ENCODE results near the gene CALR.
A peak's percentile ranks its signal among the peaks of the same experiment; 100 is the strongest.
"Not testable (repeated sequence)": the region's sequence is repeated elsewhere in the genome, so short reads cannot be mapped to it uniquely, and the experiment has no call there.

CALR gene

DNA sequence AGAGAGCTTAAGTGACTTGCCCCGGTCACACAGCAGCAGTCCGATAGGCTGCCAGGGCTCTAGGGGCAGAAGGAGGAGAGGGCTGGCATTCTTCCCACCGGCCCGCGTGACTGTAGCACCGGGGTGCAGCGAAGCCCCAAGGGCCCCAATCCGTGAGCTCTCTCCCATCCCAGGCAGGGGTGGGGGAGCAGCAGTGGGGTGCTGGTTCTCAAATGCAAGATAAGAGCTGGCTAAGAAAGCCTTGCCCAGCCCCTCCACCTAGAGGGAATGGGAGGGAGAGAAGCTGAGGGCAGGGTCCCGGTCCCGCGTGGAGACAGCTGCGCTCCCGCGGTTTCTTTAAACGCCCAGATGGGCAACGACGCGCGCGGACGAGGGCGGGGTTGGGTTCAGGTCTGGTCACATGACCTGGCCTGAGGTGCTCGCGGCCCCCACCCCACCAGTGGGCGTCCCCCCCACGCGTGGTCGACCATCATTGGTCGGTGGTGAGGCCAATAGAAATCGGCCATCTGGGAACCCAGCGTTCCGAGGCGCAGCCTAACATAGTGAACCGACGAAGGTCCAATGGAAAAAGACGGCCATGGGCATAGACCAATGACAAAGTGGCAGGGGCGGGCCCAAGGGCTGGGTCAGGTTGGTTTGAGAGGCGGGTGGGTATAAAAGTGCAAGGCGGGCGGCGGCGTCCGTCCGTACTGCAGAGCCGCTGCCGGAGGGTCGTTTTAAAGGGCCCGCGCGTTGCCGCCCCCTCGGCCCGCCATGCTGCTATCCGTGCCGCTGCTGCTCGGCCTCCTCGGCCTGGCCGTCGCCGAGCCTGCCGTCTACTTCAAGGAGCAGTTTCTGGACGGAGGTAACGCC lies at the start of gene CALR:
TSS of gene CALR (plus strand) at position 683 of the 852 bp plus-strand sequence. CDS start at position 754, 71 bp downstream.
- H3K4me3 ChIP-seq (ENCODE audit: low read depth, low read length), result peak within 1 kb of the TSS; percentile 89

DNA sequence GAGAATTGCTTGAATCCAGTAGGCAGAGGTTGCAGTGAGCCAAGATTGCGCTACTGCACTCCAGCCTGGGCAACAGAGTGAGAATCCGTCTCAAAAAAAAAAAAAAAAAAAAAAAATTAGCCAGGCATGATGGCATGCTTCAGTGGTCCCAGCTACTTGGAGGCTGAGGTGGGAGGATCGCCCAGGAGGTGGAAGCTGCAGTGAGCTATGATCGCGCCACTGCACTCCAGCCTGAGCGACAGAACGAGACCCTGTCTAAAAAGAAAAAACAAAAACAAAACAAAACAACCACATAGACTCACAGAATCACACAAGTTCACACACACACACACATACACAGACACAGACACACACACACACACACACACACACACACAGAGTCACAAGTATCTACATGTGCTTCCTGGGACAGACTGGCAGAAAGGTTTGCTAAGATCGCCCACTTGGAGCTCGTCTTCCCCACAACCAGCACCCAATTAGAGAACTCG lies 48.1 kb upstream of the CALR start:
- not testable (repeated sequence) for H3K4me3 ChIP-seq (ENCODE audit: low read depth, low read length)

DNA sequence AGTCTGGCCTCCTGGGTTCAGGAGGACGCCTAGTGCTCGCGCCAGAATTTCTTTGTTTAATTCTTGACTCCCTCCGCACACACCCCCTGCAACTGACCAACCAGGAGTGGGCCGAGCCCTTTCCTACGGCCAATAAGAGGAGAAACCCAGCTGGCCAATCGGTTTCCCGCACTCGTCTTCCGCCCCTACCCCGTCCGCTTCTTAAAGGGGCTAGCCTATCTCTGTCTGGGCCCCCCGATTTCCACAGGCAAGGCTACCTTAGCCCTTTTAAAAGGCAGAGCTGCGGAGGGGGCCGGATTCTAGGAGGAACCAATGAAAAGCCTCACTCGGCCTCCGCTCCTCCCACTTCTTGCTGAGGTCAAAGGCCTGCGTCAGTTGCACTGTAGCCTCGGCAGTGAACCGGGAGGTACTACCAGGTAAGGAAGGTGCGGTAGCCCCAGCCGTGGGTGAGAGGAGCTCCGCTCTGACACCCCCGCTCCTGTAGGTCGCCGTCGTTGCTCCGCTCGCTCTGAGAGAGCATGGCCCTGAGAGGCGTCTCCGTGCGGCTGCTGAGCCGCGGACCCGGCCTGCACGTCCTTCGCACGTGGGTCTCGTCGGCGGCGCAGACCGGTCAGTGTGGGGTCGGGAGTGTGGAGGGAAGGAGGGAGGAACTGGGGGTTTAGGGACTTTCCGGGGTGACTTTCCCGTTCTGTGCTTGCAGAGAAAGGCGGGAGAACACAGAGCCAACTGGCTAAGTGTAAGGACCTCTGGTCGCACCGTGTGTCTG lies 47.4 kb upstream of the CALR start, which contains the start of gene GCDH:
TSS of gene GCDH (plus strand) at position 374 of the 766 bp plus-strand sequence. CDS start at position 519, 145 bp downstream.
- H3K4me3 ChIP-seq (ENCODE audit: low read depth, low read length), result peak within 1 kb of the TSS; percentile 96

DNA sequence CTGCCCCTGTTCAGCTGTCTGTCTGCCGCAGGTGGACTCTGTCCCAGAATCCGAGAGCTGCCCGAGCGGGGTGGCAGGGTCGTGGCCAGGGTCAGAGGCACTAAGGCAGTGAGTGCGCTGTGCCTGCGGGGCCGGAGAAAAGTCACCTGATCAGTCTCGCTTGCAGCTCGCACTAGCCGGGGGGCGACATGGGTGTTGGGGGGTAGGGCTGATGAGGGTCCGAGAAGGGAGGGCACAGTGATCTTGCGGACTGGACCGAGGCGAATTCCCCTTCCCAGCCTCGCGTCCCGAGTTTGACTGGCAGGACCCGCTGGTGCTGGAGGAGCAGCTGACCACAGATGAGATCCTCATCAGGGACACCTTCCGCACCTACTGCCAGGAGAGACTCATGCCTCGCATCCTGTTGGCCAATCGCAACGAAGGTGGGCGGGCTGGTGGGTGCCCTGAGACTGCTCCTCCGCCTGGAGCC lies 46.8 kb upstream of the CALR start:
- H3K4me3 ChIP-seq (ENCODE audit: low read depth, low read length), result peak overlapping the region; percentile 96

DNA sequence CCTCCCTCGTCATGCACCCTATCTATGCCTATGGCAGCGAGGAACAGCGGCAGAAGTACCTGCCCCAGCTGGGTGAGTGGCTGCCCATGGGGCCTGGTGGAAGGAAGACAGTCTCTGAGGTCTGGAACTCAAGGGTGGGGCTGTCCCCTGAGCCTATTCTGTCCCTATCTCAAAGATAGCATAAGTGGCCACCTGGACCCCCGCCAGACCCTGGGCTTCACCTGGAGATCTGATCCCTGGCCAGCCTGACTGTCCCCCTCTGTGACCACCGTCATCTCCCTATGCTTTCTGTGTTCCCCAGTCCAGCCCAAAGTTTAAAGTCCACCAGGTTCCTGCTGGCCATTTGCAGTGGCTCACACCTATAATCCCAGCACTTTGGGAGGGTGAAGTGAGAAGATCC lies 44.8 kb upstream of the CALR start:
- H3K4me3 ChIP-seq (ENCODE audit: low read depth, low read length), result no peak overlapping the region

DNA sequence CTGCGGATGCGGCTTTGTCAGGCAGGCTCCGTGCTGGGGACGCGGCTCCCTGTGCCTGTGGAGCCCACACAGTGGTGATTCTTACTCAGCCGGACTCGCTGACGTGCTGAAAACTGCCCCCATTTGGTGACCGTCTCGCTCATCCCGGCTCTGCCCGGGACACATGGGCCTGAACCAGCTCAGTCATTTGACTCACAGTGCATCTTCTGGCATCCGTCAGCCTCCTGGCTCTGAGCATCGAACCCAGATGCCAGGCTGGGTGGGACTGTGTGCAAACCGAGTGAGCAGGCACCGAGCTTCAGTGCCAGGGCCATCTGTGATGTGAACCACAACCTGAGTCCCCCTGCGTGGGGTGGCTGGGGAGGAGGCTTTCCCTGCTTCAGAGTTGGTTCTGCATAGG lies 41.9 kb upstream of the CALR start:
- no peak overlapping the region for H3K4me3 ChIP-seq (ENCODE audit: low read depth, low read length)

DNA sequence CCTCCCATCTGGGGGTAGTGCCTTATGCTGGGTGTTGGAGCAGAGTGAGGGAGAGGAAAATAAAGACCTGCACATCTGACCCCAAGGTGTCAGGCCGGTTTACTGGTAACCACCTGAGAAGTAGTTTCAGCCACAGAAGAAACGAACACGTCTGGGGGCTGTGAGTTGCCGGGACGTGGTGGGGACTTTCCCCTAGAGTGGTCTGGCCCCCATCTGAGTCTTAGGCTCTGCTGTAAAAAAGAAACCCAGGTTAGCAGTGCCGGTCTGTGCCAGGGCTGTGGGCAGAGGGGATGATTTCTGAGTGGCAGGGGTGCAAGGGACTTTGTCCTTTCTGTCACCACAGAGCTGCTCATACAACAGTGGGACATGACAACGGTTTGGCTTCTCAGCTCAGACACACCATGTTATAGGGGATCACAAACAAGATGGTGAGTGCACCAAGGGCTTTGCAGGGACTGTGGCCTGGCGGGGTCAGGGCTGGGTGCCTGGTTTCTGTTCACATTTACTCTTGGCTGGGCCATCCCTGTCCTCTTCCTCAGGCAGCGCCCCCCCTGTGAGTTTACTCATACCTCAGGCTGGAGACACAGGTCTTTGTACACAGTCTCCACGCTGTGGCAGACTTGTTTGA lies 38.4 kb upstream of the CALR start:
- no peak overlapping the region for H3K4me3 ChIP-seq (ENCODE audit: low read depth, low read length)

DNA sequence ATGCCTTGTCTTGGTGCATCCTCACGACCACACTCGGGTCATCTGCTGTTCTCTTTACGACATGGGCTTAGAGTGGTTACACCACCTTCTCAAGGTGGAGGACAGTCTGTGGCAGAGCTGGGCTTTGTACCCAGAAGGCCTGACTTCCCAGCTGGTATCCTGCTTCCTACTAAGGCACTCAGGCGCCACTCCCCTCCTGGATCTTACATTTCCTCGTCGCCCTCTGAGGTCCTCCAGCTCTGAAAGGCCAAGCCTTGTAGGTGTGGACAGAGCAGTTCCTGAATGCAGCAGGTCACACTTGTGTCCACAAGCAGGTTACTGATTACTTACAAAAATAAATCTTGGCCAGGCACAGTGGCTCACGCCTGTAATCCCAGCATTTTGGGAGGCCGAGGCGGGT lies 31.2 kb upstream of the CALR start:
- no peak overlapping the region for H3K4me3 ChIP-seq (ENCODE audit: low read depth, low read length)

DNA sequence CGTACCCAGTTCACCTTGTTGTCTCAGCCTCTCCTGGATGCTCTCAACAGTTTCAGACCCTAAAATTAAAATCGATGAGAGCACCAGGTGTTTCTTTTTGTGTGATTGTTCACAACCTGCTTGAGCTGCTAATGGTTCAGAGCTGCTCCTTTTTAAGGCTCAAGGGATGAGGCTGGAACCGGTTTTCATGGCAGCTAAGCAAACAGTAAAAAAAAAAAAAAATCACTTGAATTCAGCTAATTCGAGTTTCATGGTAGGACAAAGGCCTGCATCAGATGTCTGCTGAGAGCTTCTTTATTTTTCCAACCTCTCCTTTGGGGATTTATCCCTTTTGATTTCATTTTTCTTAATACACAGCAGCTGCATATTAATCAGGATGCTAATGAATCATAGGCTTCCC lies 25.8 kb upstream of the CALR start:
- no peak overlapping the region for H3K4me3 ChIP-seq (ENCODE audit: low read depth, low read length)

DNA sequence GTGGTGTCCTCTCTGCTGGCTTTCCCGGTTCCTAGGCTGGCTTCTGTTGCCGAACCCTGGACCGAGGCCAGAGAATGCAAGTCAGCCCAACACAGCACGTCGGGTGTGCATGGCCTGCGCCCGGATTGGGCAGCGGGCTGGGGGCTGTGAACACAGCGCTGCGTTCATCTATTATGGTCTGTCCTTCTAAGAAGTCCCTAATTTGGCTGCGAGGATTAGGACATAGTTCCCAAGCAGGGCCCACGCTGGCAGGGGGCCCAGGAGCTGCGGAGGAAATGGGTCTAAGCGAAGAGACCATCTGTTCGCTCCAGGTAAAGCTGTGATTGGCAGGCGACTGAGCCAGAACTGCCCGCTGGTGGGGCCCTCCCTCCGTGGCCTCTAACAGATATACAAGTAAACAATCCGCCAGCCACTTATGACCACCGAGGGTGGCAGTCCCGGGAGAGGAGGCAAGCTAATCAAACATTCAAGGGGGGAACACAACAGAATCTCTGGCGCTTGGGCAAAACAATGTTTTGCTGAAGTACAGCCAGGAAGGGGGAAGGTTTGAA lies 25.3 kb upstream of the CALR start:
- no peak overlapping the region for H3K4me3 ChIP-seq (ENCODE audit: low read depth, low read length)

DNA sequence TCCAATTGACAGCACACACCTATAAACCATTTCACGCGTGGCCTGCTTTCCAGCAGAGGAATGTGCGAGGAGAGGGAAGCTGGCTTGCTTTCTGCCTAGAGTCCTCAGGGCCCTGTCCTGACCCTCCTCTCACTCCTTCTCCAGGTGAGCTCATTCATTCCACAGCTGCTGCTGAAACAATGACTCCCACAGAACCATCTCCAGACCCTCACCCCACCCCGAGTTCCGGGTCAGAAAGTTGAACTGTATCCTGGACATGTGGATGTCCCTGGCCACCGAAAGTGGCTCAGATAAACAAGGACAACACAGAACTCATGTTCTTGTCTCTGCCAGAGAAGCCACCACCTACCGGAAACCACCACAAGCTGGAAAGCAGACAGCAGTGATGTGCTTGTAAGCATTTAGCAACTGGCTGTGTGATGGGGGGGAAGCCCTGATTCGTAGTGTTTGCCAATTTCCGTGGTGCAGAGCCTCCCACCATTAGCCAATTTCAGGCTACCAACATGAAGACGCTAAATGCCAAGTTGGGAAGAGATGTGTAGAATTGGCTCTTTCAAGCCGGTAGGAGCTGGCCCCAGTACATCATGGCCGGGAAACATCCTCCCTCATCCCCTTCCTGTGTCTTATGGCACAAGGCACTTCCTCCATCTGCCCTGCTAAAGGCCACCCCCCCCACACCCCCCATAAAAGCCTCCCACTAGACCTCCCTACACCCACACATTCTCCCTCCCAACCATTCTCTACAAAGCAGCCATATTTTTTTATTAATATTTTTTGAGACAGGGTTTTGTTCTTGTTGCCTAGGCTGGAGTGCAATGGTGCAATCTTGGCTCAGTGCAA lies 24.3 kb upstream of the CALR start:
- H3K4me3 ChIP-seq (ENCODE audit: low read depth, low read length), result no peak overlapping the region

DNA sequence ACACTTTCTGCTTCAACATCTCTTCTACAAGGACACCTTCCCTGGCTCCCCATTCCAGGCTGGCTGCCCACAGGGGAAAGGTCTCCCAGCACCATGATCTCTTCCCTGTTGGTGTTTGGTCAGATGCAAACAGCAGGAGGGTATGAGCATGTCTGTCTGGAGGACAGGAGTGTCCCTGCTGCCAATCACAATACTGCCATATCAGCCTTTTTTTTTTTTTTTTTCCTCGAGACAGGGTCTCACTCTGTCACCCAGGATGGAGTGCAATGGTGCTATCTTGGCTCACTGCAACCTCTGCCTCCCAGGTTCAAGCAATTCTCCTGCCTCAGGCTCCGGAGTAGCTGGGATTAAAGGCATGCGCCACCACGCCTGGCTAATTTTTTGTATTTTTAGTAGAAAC lies 22.5 kb upstream of the CALR start:
- not testable (repeated sequence) for H3K4me3 ChIP-seq (ENCODE audit: low read depth, low read length)

DNA sequence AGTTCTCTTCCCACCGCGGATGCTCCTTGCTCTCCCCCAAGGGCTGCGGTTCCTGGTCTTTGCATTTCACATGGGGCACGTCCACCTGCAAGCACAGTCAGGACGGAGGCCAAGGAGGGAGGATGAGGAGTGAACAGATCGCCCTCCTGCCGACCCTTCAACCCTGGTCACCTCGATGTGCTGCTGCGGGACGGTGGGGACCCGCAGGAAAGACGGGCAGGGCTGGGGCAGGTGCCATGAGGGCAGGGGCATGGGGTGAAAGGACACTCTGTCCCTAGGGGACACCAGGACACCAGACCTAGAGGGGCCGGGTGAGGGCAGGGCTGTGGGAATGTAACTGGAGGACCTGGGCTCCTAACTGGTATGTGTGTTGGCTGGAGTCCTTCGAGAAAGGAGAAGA lies 20.2 kb upstream of the CALR start:
- no peak overlapping the region for H3K4me3 ChIP-seq (ENCODE audit: low read depth, low read length)

DNA sequence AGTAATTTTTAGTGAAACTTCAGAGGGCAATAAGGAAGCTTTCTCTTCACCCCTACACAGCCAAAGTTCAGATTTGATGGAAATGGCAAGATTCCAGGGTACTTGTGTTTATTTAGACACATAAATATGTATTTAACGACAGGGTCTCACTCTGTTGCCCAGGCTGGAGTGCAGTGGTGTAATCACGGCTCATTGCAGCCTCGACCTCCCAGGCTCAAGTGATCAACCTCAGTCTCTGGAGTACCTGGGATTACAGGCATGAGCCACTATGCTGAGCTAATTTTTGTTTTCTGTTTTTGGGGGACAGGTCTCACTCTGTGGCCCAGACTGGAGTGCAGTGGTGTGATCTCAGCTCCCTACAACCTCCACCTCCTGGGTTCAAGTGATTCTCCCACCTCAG lies 17.4 kb upstream of the CALR start:
- no peak overlapping the region for H3K4me3 ChIP-seq (ENCODE audit: low read depth, low read length)

DNA sequence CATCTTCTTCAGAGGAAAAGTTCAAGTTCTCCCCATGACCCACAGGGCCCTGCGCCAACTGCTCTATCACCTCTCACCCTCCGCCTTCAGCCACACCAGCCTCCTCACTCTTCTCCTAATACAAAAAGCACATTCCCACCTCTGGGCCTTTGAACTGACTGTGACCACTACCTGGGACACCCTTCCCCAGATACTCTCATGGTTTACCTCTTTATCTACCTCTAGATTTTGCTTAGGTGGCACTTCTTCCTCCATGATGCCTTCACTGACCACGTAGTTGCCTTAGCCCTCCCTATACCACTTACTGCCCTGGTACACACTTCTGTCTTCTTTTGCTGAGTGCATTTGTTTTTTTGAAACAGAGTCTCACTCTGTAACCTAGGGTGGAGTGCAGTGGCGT lies 15.4 kb upstream of the CALR start:
- no peak overlapping the region for H3K4me3 ChIP-seq (ENCODE audit: low read depth, low read length)

DNA sequence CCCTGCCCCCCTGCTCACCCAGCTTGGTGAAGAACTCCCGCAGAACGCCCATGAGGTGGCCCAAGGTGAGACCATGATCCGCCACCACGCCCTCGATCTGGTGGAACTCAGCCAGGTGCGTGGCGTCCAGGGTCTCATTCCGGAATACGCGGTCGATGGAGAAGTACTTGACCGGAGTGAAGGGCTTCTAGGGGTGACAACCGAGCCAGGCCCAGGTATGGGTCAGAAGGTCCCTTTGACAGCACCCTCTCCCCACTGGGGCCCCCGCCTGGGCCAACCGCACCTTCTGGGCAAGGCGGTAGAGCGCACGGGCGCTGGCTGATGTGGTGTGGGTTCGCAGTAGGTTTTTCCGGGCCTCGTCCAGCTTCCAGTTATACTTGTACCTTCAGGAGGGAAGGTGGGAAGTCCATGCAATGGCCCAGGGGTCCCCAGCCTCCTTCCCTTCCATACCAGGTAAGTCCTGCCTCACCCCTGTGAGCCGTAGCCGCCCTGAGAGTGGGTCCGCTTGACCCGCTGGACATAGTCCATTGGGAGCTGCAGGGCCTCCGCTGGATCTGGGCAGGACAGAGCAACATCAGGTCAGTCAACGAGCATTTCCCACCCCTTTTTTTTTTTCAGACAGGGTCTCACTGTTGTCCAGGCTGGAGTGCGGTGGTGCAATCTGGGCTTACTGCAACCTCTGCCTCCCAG lies 13.6 kb upstream of the CALR start:
- no peak overlapping the region for H3K4me3 ChIP-seq (ENCODE audit: low read depth, low read length)

DNA sequence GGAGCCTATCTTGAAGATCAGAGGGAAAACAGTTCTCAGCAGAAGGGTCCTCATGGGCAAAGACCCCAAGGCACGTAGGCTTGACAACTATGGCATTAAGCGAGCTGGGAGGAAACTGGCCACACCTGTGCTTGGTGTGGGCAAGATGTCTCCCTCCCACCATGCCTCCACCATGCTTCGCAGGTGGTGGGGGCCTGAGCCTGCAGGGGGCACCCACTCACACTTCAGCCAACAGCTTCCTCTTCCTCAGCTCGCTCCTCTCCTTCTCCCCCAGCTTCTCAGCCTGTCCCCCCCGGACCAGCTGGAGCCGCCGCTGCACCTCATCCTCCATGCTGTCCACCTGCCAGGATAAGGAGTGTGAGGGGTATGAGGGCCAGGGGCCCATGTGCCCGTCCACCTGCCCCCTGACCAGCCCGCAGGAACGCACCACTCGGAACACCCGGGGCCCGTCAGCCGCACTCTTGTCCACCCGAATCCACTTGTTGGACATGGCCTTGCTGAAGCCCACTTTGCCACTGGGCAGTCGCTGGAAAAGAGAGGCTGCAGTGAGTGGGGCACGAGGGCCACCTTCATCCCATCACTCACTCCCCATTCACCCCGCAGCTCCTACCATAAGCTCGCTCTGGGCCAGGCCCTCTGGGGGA lies 8.3 kb upstream of the CALR start:
- no peak overlapping the region for H3K4me3 ChIP-seq (ENCODE audit: low read depth, low read length)

DNA sequence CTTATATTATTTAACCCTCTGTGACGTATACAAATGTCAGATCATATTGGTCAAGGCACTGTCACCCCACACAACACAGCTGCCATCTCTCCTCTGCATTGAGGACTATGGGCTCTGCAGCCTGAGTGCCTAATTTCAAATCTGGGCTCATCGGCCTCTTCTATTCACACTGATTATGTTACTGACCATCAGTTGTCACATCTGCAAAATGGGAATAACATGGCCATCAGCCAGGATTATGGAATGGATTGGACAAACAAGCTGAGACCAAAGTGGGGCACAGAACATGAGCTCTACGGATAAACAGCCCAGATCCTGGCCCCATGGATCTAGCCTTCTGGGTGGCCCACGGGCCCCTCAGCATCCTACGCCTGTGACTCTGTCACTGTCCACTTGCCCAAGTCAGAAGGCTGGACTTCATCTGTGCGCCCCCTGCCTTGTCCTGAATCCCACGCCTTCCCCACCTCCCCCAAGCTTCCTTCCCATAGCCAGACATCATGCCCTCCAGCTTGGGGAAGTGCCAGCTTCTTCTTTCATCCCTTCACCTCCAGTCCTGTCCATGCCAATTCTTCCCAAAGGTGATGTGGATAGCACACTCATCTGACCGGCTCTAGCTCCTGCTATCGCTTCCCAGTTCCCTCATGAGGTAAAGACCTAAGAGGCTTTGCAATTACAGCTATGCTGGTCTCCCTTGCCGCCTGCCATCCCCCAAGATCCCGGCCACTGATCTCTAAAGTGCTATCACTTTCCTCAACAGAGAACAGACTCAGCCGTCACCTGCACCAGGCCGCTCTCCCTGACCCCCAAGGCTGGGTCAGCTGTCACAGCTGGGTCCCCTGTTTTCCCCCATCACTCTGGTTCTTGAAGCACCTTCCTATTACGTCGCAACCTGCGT lies 5.8 kb upstream of the CALR start:
- peak overlapping the region; percentile 100 for H3K4me3 ChIP-seq (ENCODE audit: low read depth, low read length)
